D341Med (cell line): ENCODE results near the gene S1PR5.

Experiments used
- DNase-seq: peaks from one replicate; pipeline ENCODE4 v3.0.0; 2012; ENCODE audit warnings: low spot score

Gene S1PR5

GRCh38 chr19:10467104-10467706, 50.0 kb downstream of the S1PR5 start:
- peak; percentile 22 for DNase-seq

DNA sequence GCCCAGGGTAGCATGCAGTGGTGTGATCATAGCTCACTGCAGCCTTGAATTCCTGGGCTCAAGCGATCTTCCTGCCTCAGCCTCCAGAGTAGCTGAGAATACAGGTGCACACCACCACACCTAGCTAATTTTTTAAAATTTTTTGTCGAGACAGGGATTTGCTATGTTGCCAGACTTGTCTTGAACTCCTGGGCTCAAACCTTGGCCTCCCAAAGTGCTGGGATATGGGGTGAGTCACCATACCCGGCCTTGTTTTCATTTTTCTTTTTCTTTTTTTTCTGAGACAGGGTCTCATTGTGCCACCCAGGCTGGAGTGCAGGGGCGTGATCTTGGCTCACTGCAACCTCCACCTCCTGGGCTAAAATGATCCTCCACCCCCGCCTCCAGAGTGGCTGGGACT, 52.8 kb downstream of the S1PR5 start:
- DNase-seq, result no peak
